ENCODE measurements around the gene MEAK7. TPM values are rescaled to one million over a fixed set of nuclear protein-coding genes. Genes with fewer than 3 reads are reported as not detected.

MEAK7 gene
- total RNA-seq, 1 experiment from 2014 or later = 21.5 TPM

- no peaks in the 10 kb centered on the region for H3K23me2 ChIP-seq (ENCODE audit: insufficient read length, low read depth, low read length, poor library complexity, severe bottlenecking)
- H4K91ac ChIP-seq (ENCODE audit: insufficient read length, low read depth, low read length) = no peak overlapping the region
- H3K4ac ChIP-seq (ENCODE audit: low read depth, low read length) = no peak overlapping the region
- no peak overlapping the region for H3K18ac ChIP-seq (ENCODE audit: insufficient read length, low read depth, low read length)
- H4K20me1 ChIP-seq (ENCODE audit: control insufficient read depth, insufficient read depth, insufficient read length) = no peaks in the 10 kb centered on the region
- no peak overlapping the region for H2BK5ac ChIP-seq (ENCODE audit: insufficient read length, low read length)
- no peak overlapping the region for H2AFZ ChIP-seq (ENCODE audit: low read length)
- H3K56ac ChIP-seq (ENCODE audit: insufficient read length, low read depth, low read length) = no peak overlapping the region
- H2AK5ac ChIP-seq (ENCODE audit: insufficient read length, low read length) = no peak overlapping the region
- Mint-ChIP-seq H3K27ac (no peak overlapping the region), H3K4me1 (no peaks in the 10 kb centered on the region), H3K36me3 (ENCODE audit: insufficient read depth in 1 of 3, low read depth in 3 of 3) (peaks cover 0 to 25% (median 15%) of the 10 kb centered on the region in 3 experiments; a peak in 6 of 7 replicates), H3K9me3 (no peaks in the 10 kb centered on the region), H3K4me3 (no peak overlapping the region), H3K27me3 (ENCODE audit: low read depth) (no peaks in the 10 kb centered on the region)
- no peak overlapping the region for H2BK15ac ChIP-seq (ENCODE audit: low read depth, low read length)
- H3K23ac ChIP-seq (ENCODE audit: insufficient read length, low read depth, low read length) = no peak overlapping the region
- H3K4me2 ChIP-seq (ENCODE audit: insufficient read depth, insufficient read length, low read length) = no peak overlapping the region
- H3K9me3 ChIP-seq (ENCODE audit: control insufficient read depth, low read depth, low read length) = no peaks in the 10 kb centered on the region
- no peak overlapping the region for H2BK20ac ChIP-seq (ENCODE audit: low read depth, low read length, poor library complexity, severe bottlenecking)
- no peak overlapping the region for H2BK120ac ChIP-seq (ENCODE audit: low read depth, low read length, poor library complexity, severe bottlenecking)
- WGBS (ENCODE audit: extremely low coverage, insufficient read length, low lambda C conversion rate) = no CpG with 5 or more reads among the region's 15 CpGs
- no peaks in the 10 kb centered on the region for H3K79me2 ChIP-seq (ENCODE audit: insufficient read depth, low read length)
- H4K5ac ChIP-seq (ENCODE audit: insufficient read length, low read depth, low read length) = no peak overlapping the region
- H3K9ac ChIP-seq (ENCODE audit: extremely low read depth, insufficient read length, low read length) = no peak overlapping the region
- no peaks in the 10 kb centered on the region for H3K27me3 ChIP-seq (ENCODE audit: insufficient read depth, low read length)
- peak; percentile 90 for TF ChIP-seq CTCF (conservative IDR thresholded peaks at IDR 0.05)
- H3K4me1 ChIP-seq (ENCODE audit: insufficient read depth, low read length) = no peaks in the 10 kb centered on the region
- H3K79me1 ChIP-seq (ENCODE audit: insufficient read depth, low read depth, low read length, poor library complexity, severe bottlenecking) = no peaks in the 10 kb centered on the region
- no peak overlapping the region for H3K14ac ChIP-seq (ENCODE audit: insufficient read depth, low read length)
- no peak for DNase-seq
- H2BK12ac ChIP-seq (ENCODE audit: insufficient read length, low read depth, low read length) = no peak overlapping the region
- no peak overlapping the region for H3K27ac ChIP-seq (ENCODE audit: insufficient read length, low read depth, low read length)
- no peak overlapping the region for H3T11ph ChIP-seq (ENCODE audit: low read length)
- H4K8ac ChIP-seq (replicated peaks; ENCODE audit: insufficient read length, low read depth, low read length) = no peak overlapping the region
Measured at GRCh38 chr16:84484579-84485254, 19.7 kb downstream of the MEAK7 start.
